Measurements from ENCODE around the gene AP4S1.

AP4S1 gene

DNA sequence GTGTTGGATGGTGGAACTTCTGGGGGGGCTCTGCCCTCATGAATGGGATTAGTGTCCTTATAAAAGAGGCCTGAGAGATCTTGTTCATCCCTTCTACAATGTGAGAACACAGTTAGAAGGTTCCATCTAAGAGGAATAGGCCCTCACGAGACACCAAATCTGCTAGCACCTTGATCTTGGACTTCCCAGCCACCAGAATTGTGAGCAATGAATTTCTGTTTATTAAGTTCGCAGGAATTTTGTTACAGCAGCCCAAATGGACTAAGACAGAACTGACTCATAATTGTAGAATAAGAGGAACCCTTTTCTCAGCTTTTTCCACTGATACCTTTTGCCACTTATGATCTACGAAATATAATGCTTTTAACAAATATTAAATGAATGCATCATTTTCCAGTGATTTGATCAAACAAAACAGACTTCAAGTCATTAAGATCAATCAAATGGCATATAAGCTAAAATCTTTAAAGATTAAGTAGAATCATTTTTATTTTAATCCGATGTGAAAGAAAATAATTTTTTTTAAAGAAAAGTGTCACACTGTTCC is 113.9 kb downstream of the AP4S1 start:
- no peak overlapping the region for H3K27ac ChIP-seq
- TF ChIP-seq, protein P1, sequence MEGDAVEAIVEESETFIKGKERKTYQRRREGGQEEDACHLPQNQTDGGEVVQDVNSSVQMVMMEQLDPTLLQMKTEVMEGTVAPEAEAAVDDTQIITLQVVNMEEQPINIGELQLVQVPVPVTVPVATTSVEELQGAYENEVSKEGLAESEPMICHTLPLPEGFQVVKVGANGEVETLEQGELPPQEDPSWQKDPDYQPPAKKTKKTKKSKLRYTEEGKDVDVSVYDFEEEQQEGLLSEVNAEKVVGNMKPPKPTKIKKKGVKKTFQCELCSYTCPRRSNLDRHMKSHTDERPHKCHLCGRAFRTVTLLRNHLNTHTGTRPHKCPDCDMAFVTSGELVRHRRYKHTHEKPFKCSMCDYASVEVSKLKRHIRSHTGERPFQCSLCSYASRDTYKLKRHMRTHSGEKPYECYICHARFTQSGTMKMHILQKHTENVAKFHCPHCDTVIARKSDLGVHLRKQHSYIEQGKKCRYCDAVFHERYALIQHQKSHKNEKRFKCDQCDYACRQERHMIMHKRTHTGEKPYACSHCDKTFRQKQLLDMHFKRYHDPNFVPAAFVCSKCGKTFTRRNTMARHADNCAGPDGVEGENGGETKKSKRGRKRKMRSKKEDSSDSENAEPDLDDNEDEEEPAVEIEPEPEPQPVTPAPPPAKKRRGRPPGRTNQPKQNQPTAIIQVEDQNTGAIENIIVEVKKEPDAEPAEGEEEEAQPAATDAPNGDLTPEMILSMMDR (IDR thresholded peaks at IDR 0.05), result no peak
- no peak for TF ChIP-seq ZFX (IDR thresholded peaks at IDR 0.05; ENCODE audit: borderline replicate concordance)

DNA sequence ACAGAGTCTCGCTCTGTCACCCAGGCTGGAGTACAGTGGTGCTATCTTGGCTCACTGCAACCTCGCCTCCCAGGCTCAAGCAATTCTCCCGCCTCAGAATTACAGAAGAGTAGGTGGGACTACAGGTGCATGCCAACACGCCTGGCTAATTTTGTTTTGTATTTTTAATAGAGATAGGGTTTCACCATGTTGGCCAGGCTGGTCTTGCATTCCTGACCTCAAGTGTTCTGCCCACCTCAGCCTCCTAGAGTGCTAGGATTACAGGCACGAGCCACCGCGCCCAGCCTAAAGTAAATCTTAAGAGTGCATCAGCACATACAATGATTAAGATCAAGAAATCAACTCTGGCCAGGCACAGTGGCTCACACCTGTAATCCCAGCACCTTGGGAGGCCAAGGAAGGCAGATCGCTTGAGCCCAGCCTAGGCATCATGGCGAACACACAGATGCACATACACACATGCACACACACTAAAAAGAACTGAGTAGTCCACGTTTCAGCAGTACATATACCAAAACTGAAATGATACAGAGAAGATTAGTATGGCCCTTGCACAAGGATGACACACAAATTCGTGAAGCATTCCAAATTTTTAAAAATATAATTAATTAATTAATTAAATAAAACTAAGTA is 117.1 kb downstream of the AP4S1 start:
- TF ChIP-seq, protein P1 (IDR thresholded peaks at IDR 0.05), result no peak
- TF ChIP-seq ZFX (IDR thresholded peaks at IDR 0.05; ENCODE audit: borderline replicate concordance), result no peak
- H3K27ac ChIP-seq, result no peak overlapping the region

All from 22Rv1 (cell line).